ENCODE data around the gene NOL3. TPM values are rescaled to one million over a fixed set of nuclear protein-coding genes. Genes with fewer than 3 reads are reported as not detected.

Gene NOL3
- total and polyA plus RNA-seq, 12 donors, result 71.8 to 132 (median 84.1) TPM

GRCh38 chr16:67169011-67169451, 1.3 kb upstream of the NOL3 start:
- WGBS, 2 donors, result 60 to 61% methylated on average over 9 of the region's 9 CpGs
- DNase-seq (no peak), ATAC-seq (no peak)
- no peak for TF ChIP-seq CTCF (IDR thresholded peaks at IDR 0.05)
- Histone ChIP-seq H3K4me3 (no peak overlapping the region), H3K27ac (peak overlapping the region in 8 of 10 donors; percentile 89 to 98 (median 94)), H3K36me3 (no peaks in the 10 kb centered on the region), H3K4me1 (peaks cover 22 to 69% (median 41%) of the 10 kb centered on the region in 9 donors), H3K27me3 (peaks cover 0 to 72% (median 13%) of the 10 kb centered on the region in 7 donors), H3K9me3 (no peaks in the 10 kb centered on the region)
- intact Hi-C loops (cut with DNase I), result no loop called here

- DNase-seq (peak in 1 of 2 donors; percentile 57), ATAC-seq (peak in 3 of 8 donors; percentile 13 to 36 (median 21))
- H3K4me3 ChIP-seq, result peak overlapping the region; percentile 30 to 60 (median 54)
- peak; percentile 18 to 72 (median 64) for TF ChIP-seq CTCF (IDR thresholded peaks at IDR 0.05)
- WGBS, 2 donors, result 6 to 7% methylated on average over 24 of the region's 24 CpGs
- H3K27ac ChIP-seq, result peak overlapping the region; percentile 69 to 98 (median 94)
- no peaks in the 10 kb centered on the region for H3K9me3 ChIP-seq
- H3K27me3 ChIP-seq, result peaks cover 0 to 73% (median 10%) of the 10 kb centered on the region in 7 donors
- no peaks in the 10 kb centered on the region for H3K36me3 ChIP-seq
- intact Hi-C loops (cut with DNase I), result no loop called here
- H3K4me1 ChIP-seq, result peaks cover 18 to 69% (median 40%) of the 10 kb centered on the region in 9 donors
These were observed 633 bp upstream of the NOL3 start for GRCh38 chr16:67169642-67170167.

- peaks cover 12 to 60% (median 39%) of the 10 kb centered on the region in 9 donors for H3K4me1 ChIP-seq
- peak overlapping the region; percentile 69 to 98 (median 94) for H3K27ac ChIP-seq
- H3K4me3 ChIP-seq, result peak overlapping the region; percentile 30 to 60 (median 54)
- H3K27me3 ChIP-seq, result peaks cover 0 to 65% (median 0%) of the 10 kb centered on the region in 7 donors
- WGBS, 2 donors, result 33 to 34% methylated on average over 14 of the region's 14 CpGs
- peak; percentile 2 to 30 (median 6) for ATAC-seq
- TF ChIP-seq CTCF (IDR thresholded peaks at IDR 0.05), result no peak
- H3K9me3 ChIP-seq, result no peaks in the 10 kb centered on the region
- no peak for DNase-seq
- intact Hi-C loops (cut with DNase I), result no loop called here
- H3K36me3 ChIP-seq, result peaks cover 0 to 10% (median 0%) of the 10 kb centered on the region in 9 donors
These were observed 761 bp downstream of the NOL3 start for GRCh38 chr16:67170949-67171649.

- TF ChIP-seq CTCF (IDR thresholded peaks at IDR 0.05), result no peak
- intact Hi-C loops (cut with DNase I), result no loop called here
- no peaks in the 10 kb centered on the region for H3K9me3 ChIP-seq
- H3K27ac ChIP-seq, result peak overlapping the region; percentile 67 to 97 (median 88)
- ATAC-seq, result no peak
- peak overlapping the region in 9 of 10 donors; percentile 35 to 58 (median 49) for H3K4me3 ChIP-seq
- no peak for DNase-seq
- peaks cover 0 to 17% (median 0%) of the 10 kb centered on the region in 9 donors for H3K36me3 ChIP-seq
- H3K4me1 ChIP-seq, result peaks cover 12 to 67% (median 47%) of the 10 kb centered on the region in 9 donors
- WGBS, 2 donors, result 87 to 100% methylated on average over 1 of the region's 1 CpG
- H3K27me3 ChIP-seq, result peaks cover 0 to 43% (median 0%) of the 10 kb centered on the region in 7 donors
These were observed 3.0 kb downstream of the NOL3 start for GRCh38 chr16:67173323-67173722.
